Activated naive CD8-positive, alpha-beta T cell treated with anti-CD3 and anti-CD28 coated beads, Interleukin-2, amount 50 U/mL, for 16 hours (primary cell): ENCODE measurements around the gene ARHGAP26.

Experiments used
- DNase-seq: peaks from one replicate; pipeline ENCODE4 v3.0.0-alpha.2; 2020; ENCODE audit warnings: low read depth, low spot score

ARHGAP26 gene

GRCh38 chr5:143059976-143060765, 290.0 kb downstream of the ARHGAP26 start:
- DNase-seq = no peak

- DNase-seq = no peak
Observed at GRCh38 chr5:143061161-143061945, 291.2 kb downstream of the ARHGAP26 start.

GRCh38 chr5:143062379-143062778, 292.2 kb downstream of the ARHGAP26 start:
- DNase-seq = no peak

GRCh38 chr5:143063175-143063970, 293.2 kb downstream of the ARHGAP26 start:
- no peak for DNase-seq

GRCh38 chr5:143064218-143064641, 294.1 kb downstream of the ARHGAP26 start:
- DNase-seq = no peak

- DNase-seq = no peak
Observed at GRCh38 chr5:143064676-143065075, 294.5 kb downstream of the ARHGAP26 start.

- DNase-seq = no peak
Observed at GRCh38 chr5:143065185-143065965, 295.2 kb downstream of the ARHGAP26 start.

- DNase-seq = no peak
Observed at GRCh38 chr5:143065996-143066522, 295.9 kb downstream of the ARHGAP26 start.

GRCh38 chr5:143066556-143067281, 296.5 kb downstream of the ARHGAP26 start:
- no peak for DNase-seq

GRCh38 chr5:143068712-143069111, 298.5 kb downstream of the ARHGAP26 start:
- DNase-seq = no peak

GRCh38 chr5:143071927-143072326, 301.8 kb downstream of the ARHGAP26 start:
- DNase-seq = no peak

GRCh38 chr5:143072734-143073133, 302.6 kb downstream of the ARHGAP26 start:
- no peak for DNase-seq

GRCh38 chr5:143073766-143074165, 303.6 kb downstream of the ARHGAP26 start:
- no peak for DNase-seq

- DNase-seq = no peak
Observed at GRCh38 chr5:143074414-143074996, 304.3 kb downstream of the ARHGAP26 start.

GRCh38 chr5:143076377-143076776, 306.2 kb downstream of the ARHGAP26 start:
- no peak for DNase-seq

- no peak for DNase-seq
Observed at GRCh38 chr5:143077453-143078103, 307.4 kb downstream of the ARHGAP26 start.

- DNase-seq = no peak
Observed at GRCh38 chr5:143078313-143078712, 308.1 kb downstream of the ARHGAP26 start.

GRCh38 chr5:143078971-143079370, 308.8 kb downstream of the ARHGAP26 start:
- no peak for DNase-seq

- DNase-seq = no peak
Observed at GRCh38 chr5:143080407-143080806, 310.2 kb downstream of the ARHGAP26 start.
